HG03039 (cell line): Measurements from ENCODE around the gene MRTFB.

Source experiments
- ATAC-seq: cut with Tn5 transposase; IDR thresholded peaks from one replicate; pipeline ENCODE4 v1.9.1; 2021; ENCODE audit warnings: mild to moderate bottlenecking, moderate library complexity; ENCODE audit not compliant: unreplicated experiment

The MRTFB gene

DNA sequence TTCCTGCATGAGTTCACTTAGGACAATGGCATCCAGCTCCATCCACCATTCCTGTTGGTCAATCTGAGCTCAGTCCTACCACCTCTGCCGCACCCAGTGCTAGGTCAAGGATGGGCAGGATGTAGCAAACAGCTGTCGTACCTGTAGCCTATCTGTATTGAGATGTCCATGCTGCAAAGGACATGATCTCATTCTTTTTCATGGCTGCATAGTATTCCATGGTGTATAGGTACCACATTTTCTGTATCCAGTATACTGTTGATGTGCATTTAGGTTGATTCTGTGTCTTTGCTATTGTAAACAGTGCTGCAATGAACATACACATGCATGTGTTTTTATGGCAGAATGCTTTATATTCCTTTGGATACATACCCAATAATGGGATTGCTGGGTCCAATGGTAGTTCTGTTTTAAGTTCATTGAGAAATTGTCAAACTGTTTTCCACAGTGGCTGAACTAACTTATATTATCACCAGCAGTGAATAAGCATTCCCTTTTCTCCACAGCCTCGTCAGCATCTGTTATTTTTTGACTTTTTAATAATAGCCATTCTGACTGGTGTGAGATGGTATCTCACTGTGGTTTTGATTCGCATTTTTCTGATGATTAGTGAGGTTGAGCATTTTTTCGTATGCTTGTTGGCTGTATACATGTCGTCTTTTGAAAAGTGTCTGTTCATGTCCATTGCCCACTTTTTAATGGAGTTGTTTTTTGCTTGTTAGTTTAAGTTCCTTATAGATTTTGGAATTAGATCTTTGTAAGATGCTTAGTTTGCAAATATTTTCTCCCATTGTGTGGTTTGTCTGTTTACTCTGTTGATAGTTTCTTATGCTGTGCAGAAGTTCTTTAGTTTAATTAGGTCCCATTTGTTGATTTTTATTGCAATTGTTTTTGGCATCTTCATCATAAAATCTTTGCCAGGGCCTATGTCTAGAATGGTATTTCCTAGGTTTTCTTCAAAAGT is 7.2 kb upstream of the MRTFB start:
- no peak for ATAC-seq

DNA sequence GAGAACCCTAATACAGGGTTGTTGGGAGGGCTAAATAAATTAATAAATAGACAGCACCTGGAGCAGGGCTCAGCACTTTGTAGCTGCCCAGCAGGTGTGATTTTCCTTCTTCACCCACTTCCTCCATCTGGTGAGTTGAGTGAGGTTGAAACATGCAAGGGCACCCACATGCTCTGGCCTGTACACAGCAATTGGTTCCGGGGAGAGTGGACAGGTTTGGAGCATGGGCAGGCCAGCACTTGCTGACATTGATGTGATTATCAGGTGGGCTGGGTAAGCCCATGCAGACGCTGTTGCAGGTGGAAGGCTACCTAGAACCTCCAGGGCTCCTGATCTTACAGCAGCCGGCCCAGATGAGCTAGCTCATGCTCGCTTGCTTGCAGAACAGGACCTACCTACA is 1.3 kb upstream of the MRTFB start:
- ATAC-seq = no peak

- no peak for ATAC-seq
Measured at GRCh38 chr16:14070555-14070876, 603 bp upstream of the MRTFB start.

- ATAC-seq = peak; percentile 19
Measured at GRCh38 chr16:14071576-14072271, 605 bp downstream of the MRTFB start.

DNA sequence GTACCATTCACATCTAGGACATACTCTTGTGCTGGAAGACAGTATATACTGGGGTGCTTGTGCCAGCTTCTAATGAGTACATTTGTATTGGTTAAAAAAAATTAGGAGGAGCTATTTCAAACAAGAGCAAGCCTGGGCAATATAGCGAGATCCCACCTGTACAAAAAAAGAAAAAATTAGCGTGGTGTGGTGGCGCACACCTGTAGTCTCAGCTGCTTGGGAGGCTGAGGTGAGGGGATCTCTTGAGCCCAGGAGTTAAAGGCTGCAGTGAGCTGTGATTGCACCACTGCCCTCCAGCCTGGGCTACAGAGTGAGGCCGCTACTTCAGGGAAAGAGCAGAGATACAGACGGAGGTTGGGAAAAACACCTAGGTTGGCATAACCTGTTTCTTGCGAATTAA is 1.2 kb downstream of the MRTFB start:
- ATAC-seq = no peak

DNA sequence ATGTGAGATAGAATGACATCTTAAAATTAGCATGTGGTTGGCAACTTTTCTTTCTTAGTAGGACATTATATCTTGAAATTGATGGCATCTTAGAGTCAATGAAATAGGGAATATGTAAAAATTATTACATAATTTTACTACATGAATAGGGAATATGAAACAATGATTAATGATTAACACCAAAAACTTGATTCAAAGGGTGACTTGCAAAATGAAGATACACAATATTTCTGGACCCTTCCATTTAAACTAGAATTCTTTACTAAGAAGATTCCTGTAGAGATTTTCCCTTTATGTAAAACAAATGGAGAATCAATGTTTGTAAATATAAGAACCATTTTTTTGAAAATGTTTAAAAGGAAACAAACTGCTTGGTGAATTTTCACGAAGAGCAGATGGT is 3.4 kb downstream of the MRTFB start:
- no peak for ATAC-seq

DNA sequence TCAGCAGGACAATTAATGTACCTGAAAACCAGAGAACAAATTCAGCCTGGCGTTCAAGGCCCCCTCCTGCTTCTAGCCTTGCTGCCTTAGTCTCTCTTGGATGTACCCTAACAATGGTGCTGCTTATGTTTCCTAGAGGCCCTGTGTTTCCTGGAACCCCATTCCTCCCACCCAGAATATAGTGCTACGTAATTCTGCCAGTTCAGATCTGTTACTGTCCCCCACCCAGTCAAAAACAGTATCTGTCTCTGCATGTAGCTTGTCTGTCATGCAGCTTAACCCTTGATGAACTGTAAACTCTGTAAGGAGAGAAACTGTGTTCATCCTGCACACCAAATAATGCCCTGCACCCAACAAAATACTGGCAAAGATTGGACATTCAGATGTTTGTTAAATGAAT is 6.8 kb downstream of the MRTFB start:
- ATAC-seq = no peak

DNA sequence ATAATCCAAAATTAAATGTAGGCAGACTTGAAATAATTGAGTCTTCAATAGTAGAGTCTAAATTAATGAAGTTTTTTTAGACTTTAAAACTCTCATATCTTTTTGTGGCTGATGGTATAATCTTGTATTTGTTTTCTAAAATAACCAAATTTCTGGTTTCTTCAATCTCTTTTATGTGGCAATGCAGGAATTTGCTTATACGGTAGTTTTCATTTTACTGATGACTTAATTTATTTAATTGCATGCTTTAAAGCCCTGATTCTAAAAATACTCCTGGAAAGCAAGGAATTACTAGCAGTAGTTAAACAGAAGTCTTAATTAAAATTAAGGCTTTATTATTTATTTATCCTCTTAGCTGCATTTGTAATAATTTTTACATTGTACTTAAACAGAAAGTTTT is 15.4 kb downstream of the MRTFB start:
- ATAC-seq = no peak

- no peak for ATAC-seq
Measured at GRCh38 chr16:14087181-14087580, 16.1 kb downstream of the MRTFB start.

- ATAC-seq = no peak
Measured at GRCh38 chr16:14087590-14088154, 16.6 kb downstream of the MRTFB start.

DNA sequence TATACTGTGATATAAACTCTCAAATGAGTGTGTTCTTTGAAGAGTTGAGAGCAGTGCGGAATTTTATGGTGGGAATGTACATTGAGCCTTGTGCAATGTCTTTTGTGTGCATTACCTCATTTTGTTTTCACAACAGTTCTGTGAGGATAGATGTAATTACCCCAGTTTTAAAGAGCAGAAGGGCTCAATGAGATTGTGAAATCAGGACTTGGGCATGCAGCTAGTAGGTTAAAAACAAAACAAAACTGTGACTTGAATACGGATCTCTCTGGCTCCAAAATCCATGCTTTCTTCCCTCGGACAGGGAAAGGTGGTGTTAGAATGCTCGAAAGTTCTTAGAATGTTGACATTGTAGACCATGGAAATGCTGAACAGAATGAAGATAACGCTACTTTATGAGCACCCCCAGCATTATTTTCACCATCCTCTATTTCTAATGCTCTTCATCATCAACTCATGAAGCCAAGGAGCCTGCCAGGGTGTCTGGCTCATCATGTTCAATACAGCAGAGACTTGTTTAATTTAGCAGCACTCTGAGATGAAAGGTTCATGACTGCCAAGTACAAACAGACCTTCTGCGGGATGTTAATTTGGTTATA is 17.1 kb downstream of the MRTFB start:
- no peak for ATAC-seq

- no peak for ATAC-seq
Measured at GRCh38 chr16:14089283-14089823, 18.2 kb downstream of the MRTFB start.

DNA sequence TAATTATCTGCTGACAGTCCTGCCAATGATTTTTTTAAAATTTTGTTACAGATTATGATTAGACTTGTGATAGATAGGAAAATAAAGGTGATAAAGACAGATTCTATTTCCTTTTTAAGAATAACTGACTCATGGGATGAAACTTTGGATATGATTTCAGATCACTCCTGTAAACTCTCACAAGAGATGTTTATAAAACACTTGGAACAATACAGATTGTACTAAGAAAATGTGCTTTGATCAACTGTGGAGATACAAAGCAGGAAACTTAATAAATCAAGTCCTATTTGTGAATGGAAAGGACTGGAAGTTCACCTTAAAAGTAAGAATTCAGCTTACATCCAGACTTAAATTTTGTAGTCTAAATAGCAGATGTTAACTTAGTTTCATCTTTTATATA is 21.4 kb downstream of the MRTFB start:
- ATAC-seq = no peak

DNA sequence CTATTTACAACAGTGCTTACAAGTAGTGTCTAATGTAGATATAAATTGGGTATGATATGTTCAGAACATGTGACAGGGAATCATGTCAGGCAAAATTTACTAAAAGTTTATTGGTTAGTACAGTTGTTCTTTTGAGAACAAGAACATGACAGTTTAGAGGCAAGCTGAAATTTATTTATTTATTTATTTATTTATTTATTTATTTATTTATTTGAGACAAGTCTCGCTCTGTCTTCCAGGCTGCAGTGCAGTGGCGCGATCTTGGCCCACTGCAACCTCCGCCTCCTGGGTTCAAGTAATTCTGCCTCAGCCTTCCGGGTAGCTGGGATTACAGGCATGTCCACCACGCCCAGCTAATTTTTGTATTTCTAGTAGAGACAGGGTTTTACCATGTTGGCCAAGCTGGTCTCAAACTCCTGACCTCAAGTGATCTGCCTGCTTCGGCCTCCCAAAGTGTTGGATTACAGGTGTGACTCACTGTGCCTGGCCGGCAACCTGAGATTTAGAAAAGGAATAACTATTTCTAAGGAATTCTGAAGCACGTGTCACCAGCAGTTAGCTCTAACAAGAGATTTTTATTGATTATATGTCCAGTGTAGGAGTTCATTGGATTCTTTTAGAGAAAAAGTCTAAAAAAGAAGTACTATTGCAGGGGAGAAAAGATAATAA is 24.9 kb downstream of the MRTFB start:
- no peak for ATAC-seq

- ATAC-seq = no peak
Measured at GRCh38 chr16:14097182-14097959, 26.3 kb downstream of the MRTFB start.

- ATAC-seq = no peak
Measured at GRCh38 chr16:14098081-14098480, 27.0 kb downstream of the MRTFB start.

DNA sequence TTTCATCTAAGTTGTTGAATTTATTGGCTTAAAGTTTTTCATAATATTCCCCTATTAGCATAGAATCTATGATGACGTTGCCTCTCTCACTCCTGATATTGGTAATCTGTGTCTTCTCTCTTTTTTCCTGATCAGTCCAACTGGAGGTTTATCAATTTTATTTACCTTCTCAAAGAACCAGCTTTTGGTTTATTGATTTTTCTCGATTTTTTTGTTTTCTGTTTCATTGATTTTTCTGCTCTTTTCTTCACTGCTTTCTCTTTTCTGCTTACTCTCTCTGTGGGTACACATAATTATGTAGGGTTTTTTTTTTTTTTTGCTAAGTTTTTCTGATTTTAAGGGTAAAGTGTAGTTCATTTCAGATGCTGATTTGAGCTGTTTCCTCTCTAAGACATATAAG is 29.7 kb downstream of the MRTFB start:
- ATAC-seq = no peak

GRCh38 chr16:14101415-14101814 is 30.3 kb downstream of the MRTFB start:
- ATAC-seq = no peak

- no peak for ATAC-seq
Measured at GRCh38 chr16:14102925-14103720, 32.0 kb downstream of the MRTFB start.
